K562 (cell line): ENCODE measurements around the gene CDC27. TPM values are rescaled to one million over a fixed set of nuclear protein-coding genes. Genes with fewer than 3 reads are reported as not detected.

Experiments
- ATAC-seq: fragments of 200-7000 bp; cut with Tn5 transposase; 3 replicates; pipeline ENCODE4 v1.9.1; 2020; ENCODE audit warnings: moderate library complexity
- BruUV-seq: library from RNA; stranded (reverse); fragments of 400-500 nt; replicated peaks from 2 replicates; lab custom pipeline; 2021; lab: Mats Ljungman, UMichigan
- CTCF ChIA-PET: fragments of 300-600 bp; formaldehyde crosslinking; extraction: SDS; loops from one replicate; lab custom pipeline; 2021; ENCODE audit warnings: low intra/inter-chr PET ratio; lab: Yijun Ruan, JAX
- POLR2A ChIA-PET: fragments of 300-600, 350-650 bp; sonication (Branson Sonifier 250); formaldehyde crosslinking; extraction: SDS; loops from one replicate; lab custom pipeline; 2021; ENCODE audit warnings: antibody characterized with exemption, inconsistent platforms; lab: Yijun Ruan, JAX
- DNase-seq, 4 experiments: peaks; one replicate each; pipeline versions ENCODE4 v3.0.0 to v3.0.0-alpha.2; 2011 to 2018; ENCODE audit warnings: low spot score in 3 of 4, mixed read lengths in 3 of 4; ENCODE audit errors: extremely low read depth in 1 of 4
- FAIRE-seq: peaks from 2 replicates; lab custom pipeline; 2011; peaks lifted over from hg19 to GRCh38; lab: Jason Lieb, UNC
- H2AFZ ChIP-seq: 2 replicates; pipeline ENCODE4 v1.6.0; 2011; ENCODE audit warnings: low read depth, low read length, control low read depth, inconsistent platforms
- H3K27ac ChIP-seq: fragments of 200-600 bp; 3 replicates; pipeline ENCODE4 v1.8.0; 2011; ENCODE audit warnings: low read depth, mild to moderate bottlenecking, control low read depth, inconsistent platforms, low read length, moderate library complexity, mixed read lengths; ENCODE audit errors: extremely low read depth
- H3K27me3 ChIP-seq, 2 experiments: fragments of 300-600 bp in 1 of 2; 2 replicates in 1 of 2; 3 replicates in 1 of 2; pipeline versions ENCODE4 v1.6.0 to v1.8.0; 2011; ENCODE audit warnings: inconsistent platforms in 2 of 2, low read length in 2 of 2, mild to moderate bottlenecking in 1 of 2, mixed read lengths in 1 of 2, moderate library complexity in 1 of 2; ENCODE audit not compliant: control insufficient read depth in 2 of 2, insufficient read depth in 2 of 2
- H3K36me3 ChIP-seq: fragments of 300-600 bp; 3 replicates; pipeline ENCODE4 v1.8.0; 2011; ENCODE audit warnings: mild to moderate bottlenecking, low read length, inconsistent platforms; ENCODE audit not compliant: control insufficient read depth, insufficient read depth
- H3K4me1 ChIP-seq, 2 experiments: fragments of 200-600 bp in 1 of 2; replicated peaks in 1 of 2; 2 replicates in 1 of 2; 3 replicates in 1 of 2; pipeline versions ENCODE4 v1.5.1 to v1.8.0; 2011; ENCODE audit warnings: inconsistent platforms in 2 of 2, low read length in 2 of 2, mild to moderate bottlenecking in 1 of 2, mixed read lengths in 1 of 2, moderate library complexity in 1 of 2; ENCODE audit not compliant: control insufficient read depth in 2 of 2, insufficient read depth in 2 of 2
- H3K4me2 ChIP-seq: 2 replicates; pipeline ENCODE4 v1.6.1; 2011; ENCODE audit warnings: low read length, control low read depth, inconsistent platforms, mixed read lengths; ENCODE audit not compliant: insufficient read depth
- H3K4me3 ChIP-seq: fragments of 200-600 bp; sonication (generic), shearing (Covaris generic); 2 replicates; pipeline ENCODE4 v1.5.1; 2016; ENCODE audit warnings: control low read depth, inconsistent platforms
- H3K79me2 ChIP-seq: fragments of 200-600 bp; 3 replicates; pipeline ENCODE4 v1.8.0; 2011; ENCODE audit warnings: low read length, inconsistent platforms; ENCODE audit not compliant: control insufficient read depth, insufficient read depth
- H3K9ac ChIP-seq, 2 experiments: 2 replicates each; pipeline versions ENCODE4 v1.6.0 to v1.6.1; 2011; ENCODE audit warnings: low read depth in 2 of 2, low read length in 2 of 2, control low read depth in 1 of 2, inconsistent platforms in 1 of 2, mild to moderate bottlenecking in 1 of 2, mixed read lengths in 1 of 2; ENCODE audit not compliant: insufficient read depth in 1 of 2
- H3K9me1 ChIP-seq: one replicate; pipeline ENCODE4 v1.6.0; 2011; ENCODE audit warnings: inconsistent platforms, mild to moderate bottlenecking, low read length, moderate library complexity; ENCODE audit not compliant: control insufficient read depth, insufficient read depth
- H3K9me3 ChIP-seq: replicated peaks from 2 replicates; pipeline ENCODE4 v1.5.1; 2011; ENCODE audit warnings: low read depth, low read length, inconsistent platforms; ENCODE audit not compliant: control insufficient read depth, insufficient read depth
- H4K20me1 ChIP-seq: replicated peaks from 2 replicates; pipeline ENCODE4 v1.6.1; 2011; ENCODE audit warnings: low read length, inconsistent platforms, mixed read lengths; ENCODE audit not compliant: control insufficient read depth, insufficient read depth
- CUX1 ChIP-seq: fragments of 200-800 bp; sonication (Bioruptor generic); IDR thresholded peaks from 2 replicates; pipeline ENCODE4 v1.6.1; 2016; ENCODE audit warnings: missing genetic modification characterization, missing compliant biosample characterization
- GATA2 ChIP-seq: sonication (generic); formaldehyde crosslinking; IDR thresholded peaks from 2 replicates; pipeline ENCODE4 v1.4.0; 2020; ENCODE audit warnings: mild to moderate bottlenecking, missing genetic modification reagents
- HMGXB4 ChIP-seq: sonication (generic); formaldehyde crosslinking; IDR thresholded peaks from 2 replicates; pipeline ENCODE4 v1.8.1; 2023; ENCODE audit warnings: mild to moderate bottlenecking, missing genetic modification reagents
- KLF16 ChIP-seq: IDR thresholded peaks from 2 replicates; pipeline ENCODE4 v1.6.1; 2016; ENCODE audit warnings: antibody characterized with exemption
- STAT6 ChIP-seq: sonication (generic); formaldehyde crosslinking; IDR thresholded peaks from 2 replicates; pipeline ENCODE4 v1.8.1; 2023; ENCODE audit warnings: mild to moderate bottlenecking, missing genetic modification reagents
- ZBTB26 ChIP-seq: fragments of 450-650 bp; formaldehyde crosslinking; IDR thresholded peaks from 2 replicates; pipeline ENCODE4 v1.4.0; 2022; ENCODE audit warnings: missing genetic modification characterization
- WGBS: fragments of 100-300 bp; shearing (Covaris generic); methylation state at CpG from one replicate; pipeline ENCODE4 v1.1.6; 2016; ENCODE audit warnings: low coverage, mixed read lengths; ENCODE audit not compliant: insufficient coverage; ENCODE audit errors: missing lambda C conversion rate; 5-methylcytosine and 5-hydroxymethylcytosine counted together
- in situ Hi-C: fragments of 300-500 bp; cut with MboI; formaldehyde crosslinking; loops from 4 replicates; pipeline ENCODE4 v1.15.0; 2018; ENCODE audit warnings: inconsistent platforms, mixed read lengths
- intact Hi-C: fragments of 100-400 bp; cut with micrococcal nuclease; formaldehyde crosslinking; loops from 2 replicates; pipeline ENCODE4 v1.14.2; 2022
- polyA plus RNA-seq, 8 experiments: library from polyadenylated mRNA; depleted of rRNA in 4 of 8; stranded (reverse) in 5 of 8; unstranded in 3 of 8; fragments of >200 nt; fragmentation: Nextera tagmentation in 2 of 8; fragmentation: Illumina TruSeq in 1 of 8; extraction: Ambion mirVana in 2 of 8; extraction: Trizol in 1 of 8; gene quantifications; 2 replicates each; pipeline versions ENCODE4 v1.2.1 to v1.2.3, GENCODE V29; 2011 to 2014; ENCODE audit warnings: inconsistent platforms in 1 of 8, missing spikeins in 1 of 8
- total RNA-seq, 7 experiments: library from RNA; depleted of rRNA in 6 of 7; stranded (reverse); fragments of >200 nt in 6 of 7; fragmentation: Illumina TruSeq in 2 of 7; extraction: Trizol in 2 of 7; gene quantifications; 2 replicates each; pipeline versions ENCODE4 v1.2.1 to v1.2.3, GENCODE V29; 2011 to 2021; ENCODE audit warnings: low replicate concordance in 1 of 7

CDC27 gene
- total and polyA plus RNA-seq, 9 of the 15 experiments (the other 6 are each of a cell fraction or from before 2014, with no cell fraction given), result 28.6 to 155 (median 94.1) TPM

- no peak for TF ChIP-seq STAT6 (CRISPR knock-in tag)
- no peak; the same call in 1 of the 2 replicates for TF ChIP-seq HMGXB4 (CRISPR knock-in tag)
Measured at GRCh38 chr17:47188876-47189731, at the start of gene CDC27 (continued).

- Histone ChIP-seq H3K27ac (no peak overlapping the region), H4K20me1 (no peaks in the 10 kb centered on the region), H3K36me3 (no peaks in the 10 kb centered on the region), H3K79me2 (no peaks in the 10 kb centered on the region), H3K4me2 (no peak overlapping the region), H3K9ac (no peak overlapping the region), H3K9me1 (peaks cover 4% of the 10 kb centered on the region), H2AFZ (no peak overlapping the region), H3K4me1 (peaks cover 20 to 21% of the 10 kb centered on the region in 2 experiments), H3K4me3 (no peak overlapping the region), H3K27me3 (no peaks in the 10 kb centered on the region), H3K9me3 (no peaks in the 10 kb centered on the region; the same call in 1 of the 2 replicates)
- POLR2A ChIA-PET, result no interaction called here
- no TSS peak for BruUV-seq
- in situ Hi-C loops, result no loop called here
- DNase-seq (no peak), ATAC-seq (no peak), FAIRE-seq (no peak)
- intact Hi-C loops, result no loop called here
- CTCF ChIA-PET, result interaction anchor here (0.6 kb wide), 1 partner anchor 8 kb away, joined by 4 read pairs; no protein-coding TSS in a partner anchor
- WGBS, result 81% methylated on average over 22 of the region's 29 CpGs
- TF ChIP-seq ZBTB26 (no peak), CUX1 (no peak), KLF16 (no peak), GATA2 (no peak)
Measured at GRCh38 chr17:47238321-47239010, 49.4 kb upstream of the CDC27 start.
